Measurements from ENCODE around the gene ASB2. TPM values are rescaled to one million over a fixed set of nuclear protein-coding genes. Genes with fewer than 3 reads are reported as not detected.

ASB2 gene
- total RNA-seq, 1 experiment from 2014 or later = not detected

DNA sequence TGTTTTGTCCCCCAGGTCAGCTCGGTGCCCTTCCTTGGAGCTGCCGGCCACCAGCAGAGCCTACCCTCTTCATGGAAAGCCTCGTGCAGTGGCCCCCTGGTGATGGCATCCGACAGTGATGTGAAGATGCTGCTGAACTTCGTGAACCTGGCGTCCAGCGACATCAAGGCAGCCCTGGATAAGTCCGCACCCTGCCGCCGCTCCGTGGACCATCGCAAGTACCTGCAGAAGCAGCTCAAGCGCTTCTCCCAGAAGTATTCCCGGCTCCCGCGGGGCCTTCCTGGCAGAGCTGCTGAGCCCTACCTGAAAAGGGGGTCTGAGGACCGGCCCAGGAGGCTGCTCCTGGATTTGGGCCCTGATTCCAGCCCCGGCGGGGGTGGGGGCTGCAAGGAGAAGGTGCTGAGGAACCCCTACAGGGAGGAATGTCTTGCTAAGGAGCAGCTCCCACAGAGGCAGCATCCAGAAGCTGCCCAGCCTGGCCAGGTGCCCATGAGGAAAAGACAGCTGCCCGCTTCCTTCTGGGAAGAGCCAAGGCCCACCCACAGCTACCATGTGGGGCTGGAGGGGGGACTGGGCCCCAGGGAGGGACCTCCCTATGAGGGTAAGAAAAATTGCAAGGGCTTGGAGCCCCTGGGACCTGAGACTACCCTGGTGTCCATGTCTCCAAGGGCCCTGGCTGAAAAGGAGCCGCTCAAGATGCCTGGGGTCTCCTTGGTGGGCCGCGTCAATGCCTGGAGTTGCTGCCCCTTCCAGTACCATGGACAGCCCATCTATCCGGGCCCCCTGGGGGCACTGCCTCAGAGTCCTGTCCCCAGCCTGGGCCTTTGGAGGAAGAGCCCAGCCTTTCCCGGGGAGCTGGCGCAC, 48.0 kb downstream of the ASB2 start:
- H3K9me3 ChIP-seq (ENCODE audit: insufficient read depth, low read depth) = no peaks in the 10 kb centered on the region
- H3F3A ChIP-seq (ENCODE audit: insufficient read depth, low read depth) = no peaks in the 10 kb centered on the region
- peaks cover 16% of the 10 kb centered on the region for H3K27me3 ChIP-seq (ENCODE audit: insufficient read depth, low read depth)
- no peaks in the 10 kb centered on the region for H3K79me2 ChIP-seq (ENCODE audit: low read depth)
- no peaks in the 10 kb centered on the region for H3K4me1 ChIP-seq (replicated peaks; ENCODE audit: insufficient read depth)
- H3K4me3 ChIP-seq = no peak overlapping the region
- no peak overlapping the region for H3K27ac ChIP-seq
- H4K20me1 ChIP-seq (ENCODE audit: insufficient read depth) = no peaks in the 10 kb centered on the region
- BruUV-seq (replicated peaks) = no TSS peak
- H3K9me2 ChIP-seq (ENCODE audit: insufficient read depth) = no peaks in the 10 kb centered on the region
- no peaks in the 10 kb centered on the region for H3K36me3 ChIP-seq (ENCODE audit: low read depth)
- ChIA-PET CTCF (no interaction called here), POLR2A (ENCODE audit: unreplicated experiment) (no interaction called here)
- no peak overlapping the region for H2AFZ ChIP-seq
- H3K4me2 ChIP-seq = no peak overlapping the region
- DNase-seq = no peak
- intact Hi-C loops (cut with micrococcal nuclease; ENCODE audit: unreplicated experiment) = no loop called here
- TF ChIP-seq, protein P1, sequence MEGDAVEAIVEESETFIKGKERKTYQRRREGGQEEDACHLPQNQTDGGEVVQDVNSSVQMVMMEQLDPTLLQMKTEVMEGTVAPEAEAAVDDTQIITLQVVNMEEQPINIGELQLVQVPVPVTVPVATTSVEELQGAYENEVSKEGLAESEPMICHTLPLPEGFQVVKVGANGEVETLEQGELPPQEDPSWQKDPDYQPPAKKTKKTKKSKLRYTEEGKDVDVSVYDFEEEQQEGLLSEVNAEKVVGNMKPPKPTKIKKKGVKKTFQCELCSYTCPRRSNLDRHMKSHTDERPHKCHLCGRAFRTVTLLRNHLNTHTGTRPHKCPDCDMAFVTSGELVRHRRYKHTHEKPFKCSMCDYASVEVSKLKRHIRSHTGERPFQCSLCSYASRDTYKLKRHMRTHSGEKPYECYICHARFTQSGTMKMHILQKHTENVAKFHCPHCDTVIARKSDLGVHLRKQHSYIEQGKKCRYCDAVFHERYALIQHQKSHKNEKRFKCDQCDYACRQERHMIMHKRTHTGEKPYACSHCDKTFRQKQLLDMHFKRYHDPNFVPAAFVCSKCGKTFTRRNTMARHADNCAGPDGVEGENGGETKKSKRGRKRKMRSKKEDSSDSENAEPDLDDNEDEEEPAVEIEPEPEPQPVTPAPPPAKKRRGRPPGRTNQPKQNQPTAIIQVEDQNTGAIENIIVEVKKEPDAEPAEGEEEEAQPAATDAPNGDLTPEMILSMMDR (conservative IDR thresholded peaks at IDR 0.05) = no peak
- TF ChIP-seq EZH2 (IDR thresholded peaks at IDR 0.05; ENCODE audit: low read depth) = no peak

DNA sequence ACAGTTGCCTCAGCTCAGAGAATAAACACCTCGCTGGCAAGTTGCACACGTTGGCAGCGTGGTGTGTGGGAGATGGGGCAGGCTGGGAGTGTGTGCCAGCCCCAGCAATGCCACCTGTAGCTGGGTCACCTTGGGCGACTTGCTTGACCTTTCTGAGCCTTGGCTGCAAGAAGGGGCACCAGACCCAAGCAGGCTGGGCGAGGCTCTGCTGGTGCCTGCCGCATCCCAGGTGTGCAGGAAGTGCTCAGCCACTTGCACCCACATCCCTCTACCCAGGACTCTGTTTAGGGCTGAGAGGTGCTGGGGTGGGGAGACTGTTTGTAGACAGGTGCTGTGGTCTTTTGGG, 48.6 kb downstream of the ASB2 start:
- no TSS peak for BruUV-seq (replicated peaks)

DNA sequence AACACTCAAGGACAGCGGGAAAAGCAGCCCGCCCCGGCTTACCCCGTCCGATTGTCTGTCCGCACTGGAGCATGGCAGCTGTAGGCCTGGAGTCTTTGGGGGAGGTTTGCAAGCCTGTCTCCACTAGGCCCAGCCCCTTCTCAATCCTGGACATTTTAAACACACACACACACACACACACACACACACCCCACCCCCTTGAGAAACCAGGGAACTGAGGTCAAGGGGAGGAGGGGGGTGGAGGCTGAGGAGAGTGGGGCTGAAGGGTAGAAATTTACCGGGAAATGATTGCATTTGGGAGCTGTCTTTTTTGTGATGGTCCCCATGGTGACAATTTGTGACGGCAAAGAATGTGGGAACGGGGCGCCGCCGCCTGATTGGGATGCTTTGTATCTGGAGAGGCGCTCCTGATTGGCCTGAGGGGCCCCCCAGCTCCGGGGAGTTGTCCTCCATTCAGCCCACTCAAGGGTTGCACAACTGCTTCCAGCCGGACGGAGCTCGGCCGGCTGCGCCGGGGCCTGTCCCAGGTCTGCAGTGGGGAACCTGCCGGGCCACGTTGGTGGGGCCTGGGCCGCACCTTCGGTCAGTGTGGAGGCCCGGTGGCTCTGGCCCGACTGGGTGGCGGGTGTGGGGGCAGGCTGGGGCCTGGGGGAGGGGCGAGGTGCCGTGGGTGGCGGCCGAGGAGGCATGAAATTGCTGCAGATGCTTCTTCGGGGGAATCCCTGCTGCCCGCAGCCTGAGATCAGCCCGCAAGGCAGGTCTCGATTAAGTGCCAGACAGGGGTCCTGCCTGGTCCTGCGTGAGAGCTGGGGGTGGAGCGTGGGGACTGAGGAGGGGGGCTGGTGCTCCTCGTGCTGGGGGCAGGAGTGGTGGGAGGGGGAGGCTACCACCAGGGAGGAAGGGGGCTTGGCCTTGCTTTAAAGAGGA, 49.2 kb downstream of the ASB2 start, which contains the start of gene FAM181A:
Gene FAM181A, plus strand, starts transcription at position 472 of the 927 bp plus-strand sequence. CDS start 942 bp downstream, outside the sequence.
- Histone ChIP-seq H3K4me1 (replicated peaks; ENCODE audit: insufficient read depth) (no peaks in the 10 kb centered on the region), H3K79me2 (ENCODE audit: low read depth) (no peaks in the 10 kb centered on the region), H3K9me3 (ENCODE audit: insufficient read depth, low read depth) (no peaks in the 10 kb centered on the region), H3K9me2 (ENCODE audit: insufficient read depth) (no peaks in the 10 kb centered on the region), H4K20me1 (ENCODE audit: insufficient read depth) (no peaks in the 10 kb centered on the region), H3K27ac (no peak within 1 kb of the TSS), H3K27me3 (ENCODE audit: insufficient read depth, low read depth) (peaks cover 19% of the 10 kb centered on the region), H3K4me3 (no peak within 1 kb of the TSS), H3F3A (ENCODE audit: insufficient read depth, low read depth) (no peaks in the 10 kb centered on the region), H3K4me2 (no peak within 1 kb of the TSS), H2AFZ (no peak within 1 kb of the TSS), H3K36me3 (ENCODE audit: low read depth) (no peaks in the 10 kb centered on the region)
- no peak for DNase-seq
- TF ChIP-seq EZH2 (IDR thresholded peaks at IDR 0.05; ENCODE audit: low read depth) = no peak
- TF ChIP-seq, protein P1 (conservative IDR thresholded peaks at IDR 0.05) = no peak
- BruUV-seq (replicated peaks) = no TSS peak
- CTCF ChIA-PET = no interaction called here
- POLR2A ChIA-PET (ENCODE audit: unreplicated experiment) = no interaction called here
- intact Hi-C loops (cut with micrococcal nuclease; ENCODE audit: unreplicated experiment) = no loop called here

More for the DNA sequence above, 48.6 kb downstream of the ASB2 start:
- no peak for DNase-seq
- H3K4me3 ChIP-seq = no peak overlapping the region
- peaks cover 19% of the 10 kb centered on the region for H3K27me3 ChIP-seq (ENCODE audit: insufficient read depth, low read depth)
- H3K27ac ChIP-seq = no peak overlapping the region
- POLR2A ChIA-PET (ENCODE audit: unreplicated experiment) = no interaction called here
- H3F3A ChIP-seq (ENCODE audit: insufficient read depth, low read depth) = no peaks in the 10 kb centered on the region
- no peak overlapping the region for H3K4me2 ChIP-seq
- CTCF ChIA-PET = no interaction called here
- no peaks in the 10 kb centered on the region for H3K9me3 ChIP-seq (ENCODE audit: insufficient read depth, low read depth)
- H3K36me3 ChIP-seq (ENCODE audit: low read depth) = no peaks in the 10 kb centered on the region
- no peaks in the 10 kb centered on the region for H3K4me1 ChIP-seq (replicated peaks; ENCODE audit: insufficient read depth)
- no peak overlapping the region for H2AFZ ChIP-seq
- intact Hi-C loops (cut with micrococcal nuclease; ENCODE audit: unreplicated experiment) = no loop called here
- H3K9me2 ChIP-seq (ENCODE audit: insufficient read depth) = no peaks in the 10 kb centered on the region
- no peaks in the 10 kb centered on the region for H4K20me1 ChIP-seq (ENCODE audit: insufficient read depth)
- no peaks in the 10 kb centered on the region for H3K79me2 ChIP-seq (ENCODE audit: low read depth)
- TF ChIP-seq, protein P1 (conservative IDR thresholded peaks at IDR 0.05) = no peak
- TF ChIP-seq EZH2 (IDR thresholded peaks at IDR 0.05; ENCODE audit: low read depth) = no peak

Measured in PC-9 (cell line).